Measurements from ENCODE around the gene SHC4.
A peak's percentile ranks its signal among the peaks of the same experiment; 100 is the strongest.
"Not testable (repeated sequence)": the region's sequence is repeated elsewhere in the genome, so short reads cannot be mapped to it uniquely, and the experiment has no call there.

Gene SHC4

DNA sequence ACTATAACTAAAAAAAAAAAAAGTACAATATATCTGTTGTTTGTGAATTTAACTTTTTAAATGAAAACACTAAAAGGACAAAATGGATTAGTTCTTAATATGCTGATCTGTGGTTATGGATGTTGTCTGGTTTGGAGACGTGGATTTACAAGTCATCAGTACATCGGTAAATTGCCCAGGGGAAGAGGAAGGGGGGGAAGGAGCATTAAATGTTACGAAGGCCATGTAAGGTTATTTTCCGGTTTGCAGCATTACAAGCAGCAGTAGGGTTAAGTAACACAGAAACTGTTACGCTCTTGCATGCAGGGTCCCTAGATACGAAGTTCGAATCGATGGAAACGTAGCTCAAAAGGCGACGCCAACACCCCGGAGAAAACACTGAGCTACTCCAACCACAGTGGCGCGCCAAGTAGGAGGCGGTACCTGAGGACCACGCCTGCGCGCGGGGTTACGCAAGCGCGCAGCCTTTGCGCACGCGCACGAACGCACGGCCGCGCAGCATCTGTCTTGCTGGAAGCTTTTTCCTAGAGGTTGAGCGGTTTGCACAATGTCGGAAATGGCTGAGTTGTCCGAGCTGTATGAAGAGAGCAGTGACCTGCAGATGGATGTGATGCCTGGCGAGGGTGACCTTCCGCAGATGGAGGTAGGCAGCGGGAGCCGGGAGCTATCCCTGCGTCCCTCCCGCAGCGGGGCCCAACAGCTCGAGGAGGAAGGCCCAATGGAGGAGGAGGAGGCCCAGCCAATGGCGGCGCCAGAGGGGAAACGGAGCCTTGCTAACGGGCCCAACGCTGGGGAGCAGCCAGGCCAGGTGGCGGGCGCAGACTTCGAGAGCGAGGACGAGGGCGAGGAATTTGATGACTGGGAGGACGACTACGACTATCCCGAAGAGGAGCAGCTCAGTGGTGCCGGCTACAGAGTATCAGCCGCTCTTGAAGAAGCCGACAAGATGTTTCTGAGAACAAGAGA is 85.8 kb downstream of the SHC4 start, which contains the start of gene EID1:
Gene EID1, plus strand, starts transcription at position 505 of the 966 bp plus-strand sequence. Its CDS starts 43 bp downstream, at position 548.
- DNase-seq: peak; percentile 99

DNA sequence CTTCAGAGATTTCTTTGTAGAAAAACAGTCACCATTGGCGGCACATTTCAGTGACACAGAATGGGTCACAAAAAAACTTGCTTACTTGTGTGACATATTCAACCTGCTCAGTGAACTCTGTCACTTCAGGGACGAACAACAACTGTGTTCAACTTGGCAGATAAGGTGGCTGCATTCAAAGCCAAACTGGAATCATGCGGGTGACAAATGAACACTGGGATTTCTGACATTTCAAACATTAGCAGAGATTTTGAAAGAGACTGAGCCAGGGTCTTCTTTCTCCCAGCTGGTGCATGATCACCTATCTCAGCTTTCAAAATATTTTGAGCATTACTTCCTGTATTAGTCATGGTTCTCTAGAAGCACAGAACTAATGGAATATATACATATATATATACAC is 87.7 kb downstream of the SHC4 start:
- no peak for DNase-seq

DNA sequence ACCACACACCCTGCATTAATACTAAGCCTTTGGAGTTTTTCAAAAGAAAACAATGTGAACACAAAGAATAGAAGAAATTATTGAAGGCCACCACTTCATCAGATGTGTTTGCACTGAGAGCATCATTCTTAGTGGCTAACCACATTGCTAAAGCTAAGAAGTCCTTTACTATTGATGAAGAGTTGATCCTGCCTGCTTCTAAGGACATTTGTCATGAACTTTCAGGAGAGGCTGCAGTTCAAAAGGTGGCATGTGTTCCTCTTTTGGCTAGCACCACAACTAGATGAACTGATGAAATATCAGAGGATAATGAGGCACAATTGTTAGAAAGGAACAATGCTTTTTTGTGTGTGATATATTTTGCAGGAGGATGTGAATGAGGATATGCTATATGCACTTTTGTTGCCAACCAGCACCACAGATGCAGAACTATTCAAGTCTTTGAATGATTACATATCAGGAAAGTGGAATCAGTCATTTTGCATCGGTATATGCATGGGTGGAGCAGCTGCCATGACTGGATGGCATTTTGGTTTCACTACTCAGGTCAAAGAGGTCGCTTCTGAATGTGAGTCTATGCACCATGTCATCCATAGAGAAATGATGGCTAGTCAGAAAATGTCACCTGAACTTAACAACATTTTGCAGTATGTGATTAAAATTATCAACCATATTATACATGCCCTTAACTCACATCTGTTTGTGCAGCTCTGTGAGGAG is 88.3 kb downstream of the SHC4 start:
- DNase-seq: no peak

DNA sequence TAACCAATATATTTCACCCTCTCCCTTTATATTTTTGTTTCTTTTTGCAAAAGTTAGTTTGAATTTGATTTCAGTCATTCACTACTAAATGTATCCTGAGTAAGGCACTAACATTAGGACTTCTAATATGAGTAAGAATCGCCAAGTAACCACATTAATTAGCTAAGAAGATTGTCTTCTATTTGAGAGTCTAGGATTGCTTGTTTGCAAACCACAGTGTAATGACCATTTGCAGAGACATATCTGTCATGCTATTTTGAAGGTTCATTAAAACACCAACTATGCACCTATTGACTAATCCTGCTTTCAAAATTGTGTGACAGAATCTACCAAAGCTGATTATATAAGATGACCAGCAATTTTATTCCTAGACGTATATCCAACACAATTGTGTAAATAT is 91.1 kb downstream of the SHC4 start:
- DNase-seq: no peak

DNA sequence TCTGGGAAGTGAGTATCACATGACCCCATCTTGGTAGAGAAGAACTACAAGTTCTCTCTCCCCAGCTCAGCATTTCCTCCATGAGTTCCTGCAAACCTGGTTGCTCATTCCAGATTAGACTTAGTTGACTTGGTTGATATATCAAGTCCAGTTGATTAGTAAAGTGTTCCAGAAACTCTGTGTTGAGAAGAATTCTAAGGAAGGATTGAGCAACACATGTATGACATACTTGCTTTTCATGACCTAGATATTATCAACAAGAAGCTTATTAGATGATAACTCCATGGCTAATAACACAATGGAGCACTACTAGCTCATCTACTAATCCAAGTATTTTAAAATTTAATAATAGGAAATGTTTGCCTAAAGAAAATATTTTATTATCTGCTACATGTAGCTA is 92.2 kb downstream of the SHC4 start:
- no peak for DNase-seq

DNA sequence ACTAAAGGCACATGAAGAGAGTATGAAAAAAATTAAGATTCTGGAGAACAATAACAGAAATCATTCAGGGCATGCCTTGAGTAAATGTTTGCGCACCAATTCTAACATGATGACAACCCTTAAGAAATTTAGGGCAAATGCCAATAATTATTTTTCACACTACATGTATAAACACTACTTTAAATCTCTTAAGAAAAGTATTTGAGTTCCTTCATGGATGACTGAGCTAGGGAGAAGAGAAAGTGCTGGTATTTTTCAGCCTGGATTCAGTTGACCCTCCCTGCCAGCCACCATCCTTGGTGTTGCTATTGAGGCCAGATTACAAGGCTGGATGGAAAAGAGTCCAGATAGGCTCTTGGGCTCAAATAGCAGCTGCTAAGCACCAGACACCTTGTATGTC is 93.8 kb downstream of the SHC4 start:
- DNase-seq: no peak

DNA sequence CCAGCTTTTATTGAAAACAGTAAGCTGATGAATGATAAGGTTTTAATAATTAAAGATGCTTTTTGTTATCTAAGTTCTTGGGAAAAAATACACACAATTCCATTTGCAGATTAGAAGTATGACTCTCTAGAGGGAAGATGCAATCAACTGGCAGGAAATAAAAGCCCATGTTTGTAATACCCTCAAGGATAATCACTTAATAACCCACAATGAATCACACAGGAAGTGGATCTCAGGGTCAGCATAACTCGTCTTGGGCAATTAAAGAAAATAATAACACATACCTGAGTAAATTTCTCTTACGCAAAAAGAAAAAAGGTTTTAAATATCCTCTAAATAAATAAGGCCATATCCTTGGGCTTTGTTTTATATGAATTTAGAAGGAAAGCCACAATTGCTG is 95.2 kb downstream of the SHC4 start:
- no peak for DNase-seq

DNA sequence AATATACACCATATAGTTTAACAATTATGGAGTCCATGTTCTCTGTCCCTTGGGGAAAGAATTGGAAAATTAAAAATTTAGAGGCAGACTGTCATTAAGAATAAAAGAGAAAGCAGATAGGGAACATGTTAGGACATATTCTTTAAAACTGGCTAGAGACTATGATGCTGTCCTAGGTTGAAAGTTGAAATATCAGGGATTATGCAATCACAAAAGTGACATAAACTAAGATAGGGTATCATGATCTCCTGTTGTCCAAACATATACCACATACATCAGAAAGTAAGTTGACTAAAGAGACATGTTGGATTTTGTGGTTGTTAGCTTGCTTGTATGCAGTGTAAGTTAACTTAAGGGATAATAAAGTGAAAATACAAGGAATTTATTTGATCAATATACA is 95.7 kb downstream of the SHC4 start:
- no peak for DNase-seq

DNA sequence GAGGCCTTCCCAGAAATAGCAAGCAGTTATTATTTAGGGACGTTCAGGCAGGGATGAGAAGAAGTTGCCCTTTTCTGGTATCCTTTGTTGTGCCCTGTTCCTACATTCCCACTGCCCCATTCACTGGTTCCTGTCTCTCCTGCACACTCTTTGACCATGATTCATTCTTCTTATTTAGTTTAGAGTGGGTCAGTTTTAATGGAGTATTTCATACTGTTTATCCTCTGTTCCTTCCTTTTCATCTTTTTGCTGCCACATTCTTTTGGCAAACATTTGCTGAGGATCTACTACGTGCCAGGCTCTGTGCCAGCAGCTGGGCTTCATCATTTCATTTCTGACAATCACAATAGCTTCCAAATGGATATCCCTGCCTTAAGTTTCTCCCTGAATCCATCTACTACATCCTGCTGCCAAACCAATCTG is 97.6 kb downstream of the SHC4 start:
- no peak for DNase-seq

DNA sequence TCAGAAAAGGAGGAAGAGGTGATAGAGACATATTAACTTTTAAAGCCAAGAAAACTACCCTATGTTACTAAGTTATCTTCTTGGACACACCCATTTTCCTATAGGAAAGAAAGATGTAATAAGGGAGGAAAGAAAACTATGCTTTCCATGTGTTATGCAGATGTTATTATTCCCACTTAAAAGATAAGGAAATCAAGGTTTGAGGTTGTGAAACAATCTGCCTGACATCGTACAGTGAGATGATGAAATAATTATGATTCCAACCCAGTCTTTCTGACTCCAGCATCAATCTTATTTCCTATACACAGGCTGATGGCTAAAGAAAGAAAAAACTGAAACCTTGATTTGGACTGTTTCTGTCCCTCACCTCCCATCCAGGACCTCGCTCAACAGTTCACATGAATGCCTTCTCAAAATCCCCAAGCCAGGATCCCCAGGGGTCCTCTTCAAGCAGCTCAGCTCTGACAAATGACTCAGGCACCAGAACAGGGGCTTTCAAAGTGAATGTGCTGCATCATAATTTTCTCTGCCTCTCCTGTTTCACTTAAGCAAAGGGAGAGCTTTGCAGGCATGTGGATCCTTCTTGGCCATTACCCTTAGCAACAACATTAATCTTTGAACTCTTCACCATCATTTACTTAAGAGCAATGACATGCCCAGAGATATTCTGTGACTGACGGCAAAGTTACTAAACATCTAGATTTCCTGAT is 98.2 kb downstream of the SHC4 start:
- no peak for DNase-seq

DNA sequence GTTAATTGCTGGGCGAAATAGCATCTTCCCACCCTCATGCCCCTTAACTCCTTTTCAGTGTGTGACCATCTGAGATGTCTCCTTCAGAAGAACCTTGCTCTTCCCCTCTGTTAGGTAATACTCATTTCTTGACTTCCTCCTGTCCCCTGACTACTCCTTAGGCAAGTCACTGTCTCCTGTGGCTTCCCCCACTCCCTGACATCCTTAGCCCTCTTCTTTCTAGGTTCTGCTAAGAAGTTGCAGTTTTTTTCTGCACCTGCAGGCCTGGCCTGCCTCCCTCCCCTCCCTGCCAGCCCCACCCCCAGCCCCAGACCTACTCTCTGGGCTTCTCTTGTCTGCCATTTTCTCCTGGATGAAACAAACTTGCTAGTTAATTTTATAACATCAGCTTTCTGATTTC is 101.0 kb downstream of the SHC4 start:
- peak; percentile 53 for DNase-seq

DNA sequence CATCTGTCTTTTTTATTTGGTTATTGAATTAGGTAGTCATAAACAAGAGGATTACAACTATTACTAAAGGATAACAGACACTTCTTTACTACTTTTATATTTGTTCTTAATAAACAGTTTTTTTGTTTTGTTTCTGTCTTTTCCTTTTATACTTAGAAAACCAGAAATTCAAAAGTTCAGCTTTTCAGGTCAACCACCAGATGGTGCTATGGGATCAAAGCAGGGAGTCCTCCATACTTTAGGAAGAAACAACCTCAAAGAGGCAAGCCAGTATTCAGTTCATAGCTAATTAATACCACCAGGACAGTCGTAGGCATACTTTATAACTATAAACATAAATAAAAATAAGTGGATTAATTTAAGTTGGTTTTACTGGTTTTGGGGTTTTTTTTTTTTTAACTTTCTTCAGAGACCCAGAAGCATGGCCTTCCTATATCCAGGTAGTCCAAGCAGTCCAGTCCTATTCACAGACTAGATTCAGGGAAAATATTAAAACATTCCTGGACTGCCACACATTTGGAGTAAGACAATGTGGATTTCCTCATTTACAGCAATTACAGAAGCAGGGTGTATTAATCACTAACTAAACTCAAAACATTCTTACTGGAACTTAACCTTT is 101.8 kb downstream of the SHC4 start:
- peak; percentile 79 for DNase-seq

DNA sequence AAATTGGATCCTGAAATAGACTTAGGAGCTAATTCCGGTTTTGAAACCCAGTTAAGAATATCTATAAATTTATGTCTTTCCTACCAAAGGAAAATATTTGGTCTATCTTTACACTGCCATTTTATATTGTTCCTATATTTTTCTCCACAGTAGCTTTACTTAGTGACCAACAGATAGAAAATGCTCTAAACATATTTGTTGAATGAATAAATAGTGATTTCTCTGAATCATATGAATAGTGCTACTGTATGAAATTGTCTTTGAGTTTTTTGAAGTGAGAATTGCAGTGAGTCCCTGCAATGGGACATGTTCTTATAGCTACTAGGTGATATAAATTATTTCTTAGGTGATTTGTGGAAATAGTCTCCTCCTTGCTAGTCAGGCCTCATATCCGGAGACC is 104.3 kb downstream of the SHC4 start:
- no peak for DNase-seq

DNA sequence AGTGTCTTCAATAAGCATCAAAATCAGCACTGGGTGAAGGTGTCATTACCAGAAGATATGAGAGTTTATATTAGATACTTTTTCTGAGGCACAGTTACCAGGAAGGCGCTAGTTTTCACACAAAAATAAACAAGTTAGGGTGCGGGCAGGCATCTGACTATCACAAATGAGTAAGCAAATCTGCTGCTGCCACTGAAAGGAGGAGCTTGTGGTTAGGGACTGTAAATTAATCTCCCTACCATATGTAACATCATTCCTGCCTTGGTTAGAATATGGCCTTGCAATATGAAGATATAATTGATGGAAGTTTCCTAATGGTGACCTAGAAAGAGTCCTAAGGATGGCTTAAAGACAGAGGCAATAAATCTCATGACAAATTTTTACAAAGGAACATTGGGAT is 105.3 kb downstream of the SHC4 start:
- no peak for DNase-seq

DNA sequence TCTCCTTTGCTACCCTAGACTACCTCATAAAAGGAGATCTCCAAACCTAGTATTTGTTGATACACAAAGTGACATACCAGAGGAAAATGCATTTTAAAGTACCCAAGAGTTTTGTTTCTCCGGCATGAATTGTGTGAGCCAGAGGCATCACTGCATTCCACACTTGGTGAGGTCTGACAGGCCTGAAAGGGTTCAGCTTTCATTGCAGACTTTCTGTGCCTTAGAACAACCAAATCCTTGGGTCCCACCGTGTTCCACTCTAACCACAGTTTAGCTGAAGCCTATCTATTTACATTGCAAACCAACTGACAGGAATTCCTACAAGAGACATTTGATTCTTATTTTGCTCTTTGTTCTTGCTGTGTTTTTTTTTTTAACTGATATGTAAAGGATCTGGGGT is 106.8 kb downstream of the SHC4 start:
- no peak for DNase-seq

DNA sequence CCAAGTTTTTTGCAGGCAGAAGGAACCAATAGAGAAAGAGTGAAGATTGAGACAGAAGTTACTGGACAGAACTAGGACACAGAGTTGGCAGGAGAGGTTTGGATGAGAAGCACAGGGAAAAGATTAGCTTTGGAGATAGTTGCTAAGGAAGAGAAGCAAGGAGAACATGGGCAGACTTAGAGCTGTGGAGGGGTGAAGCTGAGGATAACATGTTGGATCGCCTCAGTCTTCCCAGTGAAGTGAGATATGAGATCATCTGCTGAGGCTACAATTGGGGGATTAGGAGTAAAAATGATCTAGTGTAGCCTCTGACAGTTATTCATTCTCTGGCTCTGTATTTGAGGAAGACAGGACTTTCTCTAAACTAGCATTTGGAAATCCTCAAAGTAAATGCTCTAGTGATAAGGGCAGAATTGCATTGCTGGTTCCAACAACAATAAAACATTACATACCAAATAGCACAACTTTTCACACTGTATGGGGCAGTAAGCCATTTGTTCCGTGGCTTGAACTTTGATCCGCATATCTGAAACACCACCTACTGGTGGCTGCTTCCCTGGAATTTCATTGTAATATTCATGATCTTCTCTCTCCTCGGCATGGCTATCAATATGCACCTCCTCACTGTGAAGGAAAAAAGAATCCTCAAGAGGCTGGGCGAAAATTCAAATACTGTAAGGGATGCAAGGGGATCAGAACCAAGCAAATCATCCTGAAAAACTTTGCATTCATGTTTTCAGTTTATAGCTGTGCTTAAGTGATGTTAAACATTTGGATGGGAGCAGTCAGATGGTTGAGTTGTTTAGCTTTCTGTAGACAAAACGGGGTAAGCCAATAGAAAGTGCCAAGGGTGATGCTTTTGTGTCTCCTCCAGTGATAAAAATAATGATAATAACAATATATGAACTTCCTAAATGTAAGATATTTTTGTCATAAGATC is 107.9 kb downstream of the SHC4 start:
- DNase-seq: peak; percentile 25

DNA sequence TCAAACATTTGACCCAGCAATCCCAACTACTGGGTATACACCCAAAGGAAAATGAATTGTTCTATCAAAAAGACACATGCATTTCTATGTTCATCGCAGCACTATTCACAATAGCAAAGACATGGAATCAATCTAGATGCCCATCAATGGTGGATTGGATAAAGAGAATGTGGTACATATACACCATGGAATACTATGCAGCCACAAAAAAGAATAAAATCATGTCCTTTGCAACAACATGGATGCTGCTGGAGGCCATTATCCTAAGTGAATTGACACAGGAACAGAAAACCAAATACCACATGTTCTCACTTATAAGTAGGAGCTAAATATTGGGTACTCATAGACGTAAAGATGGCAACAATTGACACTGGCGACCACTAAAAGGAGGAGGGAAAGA is 109.3 kb downstream of the SHC4 start:
- DNase-seq: not testable (repeated sequence)

DNA sequence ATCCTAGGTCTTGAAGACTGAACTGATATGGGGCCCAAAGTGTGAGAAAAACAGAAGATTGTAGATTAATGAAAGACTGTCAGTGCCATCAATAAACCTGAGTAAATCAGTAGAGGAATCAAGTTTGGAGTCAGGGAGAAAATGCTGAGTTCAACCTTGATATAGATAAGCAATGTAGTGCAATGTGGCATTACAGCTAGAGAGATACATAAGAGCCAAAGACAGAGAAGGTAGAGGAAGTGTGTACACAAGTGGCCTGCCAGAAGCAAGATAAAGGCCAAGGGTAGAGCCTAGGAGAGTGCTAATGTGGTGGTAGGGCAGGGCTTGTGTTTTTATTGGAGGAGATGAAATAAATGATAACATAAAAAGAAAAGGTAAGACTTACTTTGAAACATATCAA is 111.8 kb downstream of the SHC4 start:
- DNase-seq: no peak

DNA sequence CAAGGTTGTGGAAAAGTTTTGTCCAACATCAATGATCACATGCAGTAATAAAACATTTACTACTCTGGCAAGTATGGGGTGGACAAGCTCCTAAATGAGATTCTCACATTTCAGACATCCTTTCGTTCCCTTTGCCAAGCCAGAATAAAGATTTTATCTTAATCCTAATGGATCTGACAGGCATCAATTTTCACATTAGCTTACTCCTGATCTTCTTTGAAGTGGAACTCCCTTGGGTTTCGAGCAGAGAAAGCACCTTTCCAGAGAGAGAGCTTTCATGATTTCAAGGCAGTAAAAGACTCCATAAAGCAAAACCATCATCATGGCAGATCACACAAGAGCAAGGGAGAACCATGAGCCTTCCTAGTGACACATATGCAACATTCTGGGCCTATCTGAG is 113.1 kb downstream of the SHC4 start:
- DNase-seq: no peak

DNA sequence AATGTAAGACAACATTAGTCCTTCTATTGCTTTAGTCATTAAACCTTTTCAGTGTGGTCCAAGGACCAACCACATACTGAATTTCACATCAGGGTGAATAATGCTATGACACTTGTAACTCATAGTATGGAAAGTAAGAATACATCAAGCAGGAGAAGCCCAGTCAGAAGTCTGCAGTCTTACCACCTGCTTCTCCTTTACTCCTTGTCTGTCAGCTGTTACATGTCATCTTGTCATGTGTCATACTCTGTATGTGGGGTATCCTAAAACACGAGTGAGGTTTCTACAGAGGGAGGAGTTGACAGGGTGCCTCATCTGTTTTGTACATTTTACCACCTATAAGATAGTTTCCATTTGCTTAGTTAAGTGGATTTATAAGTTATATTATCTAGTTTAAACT is 118.6 kb downstream of the SHC4 start:
- no peak for DNase-seq

DNA sequence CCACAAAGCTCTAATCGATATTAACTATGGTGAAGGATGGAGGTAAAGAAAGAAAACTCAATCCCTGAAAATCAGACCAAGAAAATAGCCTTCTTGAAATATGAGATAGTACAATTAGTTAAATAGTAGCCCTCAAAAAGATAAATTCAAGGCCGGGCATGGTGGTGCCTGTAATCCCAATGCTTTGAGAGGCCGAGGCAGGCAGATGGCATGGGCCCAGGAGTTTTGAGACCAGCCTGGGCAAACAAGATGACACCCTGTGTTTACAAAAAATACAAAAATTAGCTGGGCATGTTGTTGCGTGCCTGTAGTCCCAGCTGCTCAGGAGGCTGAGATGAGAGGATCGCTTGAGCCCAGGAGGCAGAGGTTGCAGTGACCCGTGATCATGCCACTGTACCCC is 121.2 kb downstream of the SHC4 start:
- no peak for DNase-seq

DNA sequence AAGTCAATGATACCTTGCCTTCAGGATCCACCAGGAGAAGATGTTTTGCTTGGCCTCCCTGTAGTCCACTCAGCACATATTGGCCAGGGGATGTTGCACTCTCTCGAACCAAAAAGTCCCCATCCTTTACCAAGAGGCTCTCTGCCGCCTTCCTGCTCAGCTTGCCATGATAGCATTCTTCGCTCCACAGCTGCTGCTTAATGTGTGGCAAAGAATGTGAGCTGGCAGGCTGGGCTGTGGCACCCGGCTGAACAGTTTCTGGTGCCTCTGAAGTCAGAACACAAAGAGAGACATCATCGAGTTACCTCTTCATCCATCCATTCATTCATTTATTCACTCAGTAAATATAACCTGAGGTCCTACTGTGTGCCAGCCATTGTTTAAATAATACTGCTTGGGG is 129.0 kb downstream of the SHC4 start:
- no peak for DNase-seq

Data from RPMI8226 (cell line).